Measurements from ENCODE around the gene PRPF39.
A peak's percentile ranks its signal among the peaks of the same experiment; 100 is the strongest.

- TF ChIP-seq CTCF (IDR thresholded peaks at IDR 0.05) (no peak), POLR2A (IDR thresholded peaks at IDR 0.05) (peak; percentile 61)
Measured at GRCh38 chr14:45083976-45084722, at the start of gene PRPF39.
